ENCODE measurements around the gene USP25.

Gene USP25

GRCh38 chr21:15687208-15687607, 42.6 kb upstream of the USP25 start (continued):
- no peak for TF ChIP-seq ZNF449 (tag by site-specific recombination; IDR thresholded peaks at IDR 0.05)
- TF ChIP-seq ZNF221 (tag by site-specific recombination; IDR thresholded peaks at IDR 0.05; ENCODE audit: borderline replicate concordance): no peak
- TF ChIP-seq FEZF1 (tag by site-specific recombination; IDR thresholded peaks at IDR 0.05): no peak
- TF ChIP-seq ZBTB21 (tag by site-specific recombination; IDR thresholded peaks at IDR 0.05): no peak
- TF ChIP-seq KLF9 (tag by site-specific recombination; IDR thresholded peaks at IDR 0.05; ENCODE audit: low read depth): no peak
- no peak for TF ChIP-seq ZNF658 (tag by site-specific recombination; IDR thresholded peaks at IDR 0.05)

- no peak for TF ChIP-seq ZNF513 (tag by site-specific recombination; IDR thresholded peaks at IDR 0.05)
- Histone ChIP-seq H3K9me3 (ENCODE audit: control insufficient read depth, insufficient read depth, low read depth, low read length) (no peaks in the 10 kb centered on the region), H3K27ac (ENCODE audit: extremely low read depth, low read depth, low read length) (no peak overlapping the region), H3K4me1 (ENCODE audit: control insufficient read depth, insufficient read depth, low read length) (no peaks in the 10 kb centered on the region), H3K4me3 (ENCODE audit: low read depth, low read length) (no peak overlapping the region), H3K36me3 (ENCODE audit: control insufficient read depth in 2 of 2, insufficient read depth in 1 of 2, low read length in 2 of 2) (no peaks in the 10 kb centered on the region)
- POLR2A ChIA-PET: no interaction called here
- CTCF ChIA-PET: interaction anchor here (0.7 kb wide), 1 partner anchor 875 kb away, joined by 3 read pairs; no protein-coding TSS in a partner anchor
Observed at GRCh38 chr21:15688016-15688415, 41.8 kb upstream of the USP25 start.

GRCh38 chr21:15688809-15689208, 41.0 kb upstream of the USP25 start:
- Histone ChIP-seq H3K4me1 (ENCODE audit: control insufficient read depth, insufficient read depth, low read length) (no peaks in the 10 kb centered on the region), H3K4me3 (ENCODE audit: low read depth, low read length) (no peak overlapping the region), H3K36me3 (ENCODE audit: control insufficient read depth in 2 of 2, insufficient read depth in 1 of 2, low read length in 2 of 2) (no peaks in the 10 kb centered on the region), H3K9me3 (ENCODE audit: control insufficient read depth, insufficient read depth, low read depth, low read length) (no peaks in the 10 kb centered on the region), H3K27ac (ENCODE audit: extremely low read depth, low read depth, low read length) (no peak overlapping the region)
- POLR2A ChIA-PET: no interaction called here
- no peak for TF ChIP-seq ZNF624 (tag by site-specific recombination; IDR thresholded peaks at IDR 0.05)
- no peak for TF ChIP-seq PBX3 (CRISPR knock-in tag; IDR thresholded peaks at IDR 0.05)
- TF ChIP-seq ZNF48 (tag by site-specific recombination; IDR thresholded peaks at IDR 0.05): no peak
- no peak for TF ChIP-seq ZNF639 (tag by site-specific recombination; IDR thresholded peaks at IDR 0.05)
- TF ChIP-seq SCRT1 (tag by site-specific recombination; IDR thresholded peaks at IDR 0.05; ENCODE audit: borderline replicate concordance): no peak
- no peak for TF ChIP-seq HIC1 (tag by site-specific recombination; IDR thresholded peaks at IDR 0.05)
- TF ChIP-seq ZSCAN4 (tag by site-specific recombination; IDR thresholded peaks at IDR 0.05): no peak
- no peak for TF ChIP-seq ZNF658 (tag by site-specific recombination; IDR thresholded peaks at IDR 0.05)
- TF ChIP-seq ZNF837 (tag by site-specific recombination; IDR thresholded peaks at IDR 0.05): no peak
- no peak for TF ChIP-seq ZNF394 (tag by site-specific recombination; IDR thresholded peaks at IDR 0.05; ENCODE audit: borderline replicate concordance)
- no peak for TF ChIP-seq ZNF398 (tag by site-specific recombination; IDR thresholded peaks at IDR 0.05)
- TF ChIP-seq ZNF433 (tag by site-specific recombination; IDR thresholded peaks at IDR 0.05; ENCODE audit: low read depth): no peak
- CTCF ChIA-PET: no interaction called here

Measured in HEK293 (cell line).